AG10803 (cell line): Measurements from ENCODE around the gene PNLIPRP2.

Experiments used
- DNase-seq: peaks from one replicate; pipeline ENCODE4 v3.0.0; 2010; ENCODE audit warnings: low read depth
- H3K4me3 ChIP-seq: 2 replicates; pipeline ENCODE4 v1.5.1; 2011; ENCODE audit warnings: mild to moderate bottlenecking, low read length, control low read depth
- CTCF ChIP-seq: conservative IDR thresholded peaks from 2 replicates; pipeline ENCODE4 v1.5.1; 2011; ENCODE audit warnings: mild to moderate bottlenecking, low read length, control low read depth, inconsistent platforms

PNLIPRP2 gene

GRCh38 chr10:116670706-116671105, 50.0 kb downstream of the PNLIPRP2 start:
- H3K4me3 ChIP-seq = no peak overlapping the region
- no peak for DNase-seq

GRCh38 chr10:116671274-116671926, 50.6 kb downstream of the PNLIPRP2 start:
- DNase-seq = no peak
- TF ChIP-seq CTCF = no peak

More at GRCh38 chr10:116670706-116671105, 50.0 kb downstream of the PNLIPRP2 start:
- TF ChIP-seq CTCF = no peak

GRCh38 chr10:116672891-116673290, 52.1 kb downstream of the PNLIPRP2 start:
- H3K4me3 ChIP-seq = no peak overlapping the region
- no peak for TF ChIP-seq CTCF
- no peak for DNase-seq

More at GRCh38 chr10:116671274-116671926, 50.6 kb downstream of the PNLIPRP2 start:
- H3K4me3 ChIP-seq = no peak overlapping the region

- H3K4me3 ChIP-seq = no peak overlapping the region
- no peak for DNase-seq
- no peak for TF ChIP-seq CTCF
Observed at GRCh38 chr10:116673866-116674265, 53.1 kb downstream of the PNLIPRP2 start.

GRCh38 chr10:116674901-116675423, 54.2 kb downstream of the PNLIPRP2 start:
- no peak for TF ChIP-seq CTCF
- H3K4me3 ChIP-seq = no peak overlapping the region
- no peak for DNase-seq

- no peak for TF ChIP-seq CTCF
- no peak overlapping the region for H3K4me3 ChIP-seq
- no peak for DNase-seq
Observed at GRCh38 chr10:116676118-116676517, 55.4 kb downstream of the PNLIPRP2 start.

- H3K4me3 ChIP-seq = no peak overlapping the region
- no peak for TF ChIP-seq CTCF
- no peak for DNase-seq
Observed at GRCh38 chr10:116676633-116677032, 55.9 kb downstream of the PNLIPRP2 start.
